Psoas muscle (tissue), 8 donors: ENCODE measurements around the gene TEAD1. TPM values are rescaled to one million over a fixed set of nuclear protein-coding genes. Genes with fewer than 3 reads are reported as not detected.

Source experiments
- ATAC-seq, 4 donors: fragments of 200-7000 bp; cut with Tn5 transposase; one replicate each; pipeline ENCODE4 v1.9.1; 2020; ENCODE audit warnings: moderate library complexity in 3 of 4, mild to moderate bottlenecking in 2 of 4
- DNase-seq, 2 donors: peaks; one replicate each; pipeline ENCODE4 v3.0.0-alpha.2; 2020
- H3K27ac ChIP-seq: fragments of 200-600 bp; one replicate; pipeline ENCODE4 v1.8.0; 2022
- H3K27me3 ChIP-seq, 3 donors: fragments of 200-600 bp in 1 of 3; one replicate each; pipeline versions ENCODE4 v1.6.1 to v1.8.0; 2013 to 2022; ENCODE audit warnings: low read length in 2 of 3, mild to moderate bottlenecking in 2 of 3, moderate library complexity in 1 of 3; ENCODE audit not compliant: insufficient read depth in 3 of 3
- H3K36me3 ChIP-seq, 2 donors: fragments of 200-600 bp in 1 of 2; one replicate each; pipeline versions ENCODE4 v1.6.1 to v1.8.0; 2013 to 2022; ENCODE audit warnings: low read depth in 1 of 2, mild to moderate bottlenecking in 1 of 2, moderate library complexity in 1 of 2; ENCODE audit not compliant: insufficient read depth in 1 of 2
- H3K4me1 ChIP-seq: fragments of 200-600 bp; one replicate; pipeline ENCODE4 v1.8.0; 2022
- H3K4me3 ChIP-seq: fragments of 200-600 bp; one replicate; pipeline ENCODE4 v1.8.0; 2022; ENCODE audit warnings: mild to moderate bottlenecking
- H3K9me3 ChIP-seq: fragments of 200-600 bp; one replicate; pipeline ENCODE4 v1.8.0; 2022
- CTCF ChIP-seq: fragments of 200-600 bp; IDR thresholded peaks from one replicate; pipeline ENCODE4 v1.8.0; 2022; ENCODE audit warnings: antibody characterized with exemption
- WGBS, 3 donors: extraction: QIAGEN DNeasy Blood & Tissue Kit; methylation state at CpG; one replicate each; pipeline versions ENCODE4 v1.1.6 to v1.1.7; 2013; 5-methylcytosine and 5-hydroxymethylcytosine counted together
- intact Hi-C, 2 donors: fragments of 100-400 bp; cut with DNase I; formaldehyde crosslinking; loops; one replicate each; pipeline versions ENCODE4 v1.11.0 to v1.14.2; 2022
- polyA plus RNA-seq, 3 donors: library from polyadenylated mRNA; stranded (reverse); fragments of 200-250 nt; gene quantifications; one replicate each; pipeline ENCODE4 v1.2.3, GENCODE V29; 2013
- total RNA-seq, 4 donors: library from RNA; stranded (reverse); fragmentation: NEBNext Ultra II Directional in 2 of 4; extraction: Animal tissue kit (Norgen Biotek cat#: 25700) in 2 of 4; gene quantifications; one replicate each; pipeline versions ENCODE4 v1.2.1 to v1.2.4, GENCODE V29; 2021 to 2023
- donor health status: healthy with polysubstance abuse.
- donor health status: DM: no; HTN: no; CAD: no; lungs with moderate emphysema.
- donor health status: Bipolar disorder and iron deficiency.
- donor health status: healthy.
- donor health status: DM: yes; HTN: yes; CAD: no.
- donor health status: DM: no; HTN: no; CAD: no.
- donor health status: DM: no; HTN: no; CAD: no.
- donor health status: DM: yes; HTN: yes; CAD: no.

Gene TEAD1
- total and polyA plus RNA-seq, 7 donors = 11.3 to 178 (median 112) TPM

GRCh38 chr11:12789596-12790215, 115.5 kb downstream of the TEAD1 start:
- H3K4me3 ChIP-seq = no peak overlapping the region
- H3K4me1 ChIP-seq = peaks cover 71% of the 10 kb centered on the region
- WGBS, 3 donors = 54 to 76% (median 55%) methylated on average over 9 of the region's 9 CpGs
- ATAC-seq = no peak
- peak overlapping the region; percentile 73 for H3K27ac ChIP-seq
- H3K9me3 ChIP-seq = no peaks in the 10 kb centered on the region
- no peak for DNase-seq
- no peak for TF ChIP-seq CTCF
- intact Hi-C loops = loop anchor here in 1 of 2 donors (5.0 kb wide), 1 partner anchor 42 kb away; no protein-coding TSS in a partner anchor
- no peaks in the 10 kb centered on the region for H3K36me3 ChIP-seq
- H3K27me3 ChIP-seq = no peaks in the 10 kb centered on the region

GRCh38 chr11:12790861-12791616, 116.8 kb downstream of the TEAD1 start:
- intact Hi-C loops = no loop called here
- no peak for DNase-seq
- WGBS, 3 donors = 73 to 75% (median 75%) methylated on average over 5 of the region's 5 CpGs
- peaks cover 0 to 8% of the 10 kb centered on the region in 2 donors for H3K36me3 ChIP-seq
- no peak overlapping the region for H3K27ac ChIP-seq
- no peak overlapping the region for H3K4me3 ChIP-seq
- peaks cover 60% of the 10 kb centered on the region for H3K4me1 ChIP-seq
- no peak for TF ChIP-seq CTCF
- no peak for ATAC-seq
- H3K9me3 ChIP-seq = no peaks in the 10 kb centered on the region
- H3K27me3 ChIP-seq = no peaks in the 10 kb centered on the region

GRCh38 chr11:12792018-12792417, 117.8 kb downstream of the TEAD1 start:
- Histone ChIP-seq H3K27ac (peak overlapping the region; percentile 47), H3K4me3 (no peak overlapping the region), H3K4me1 (peaks cover 50% of the 10 kb centered on the region), H3K9me3 (no peaks in the 10 kb centered on the region), H3K27me3 (no peaks in the 10 kb centered on the region), H3K36me3 (peaks cover 0 to 8% of the 10 kb centered on the region in 2 donors)
- no peak for TF ChIP-seq CTCF
- ATAC-seq (no peak), DNase-seq (no peak)
- intact Hi-C loops = no loop called here

- intact Hi-C loops = no loop called here
- no peaks in the 10 kb centered on the region for H3K9me3 ChIP-seq
- H3K4me1 ChIP-seq = peaks cover 44% of the 10 kb centered on the region
- no peak for TF ChIP-seq CTCF
- ATAC-seq (peak; percentile 41 to 74 (median 61)), DNase-seq (no peak)
- peaks cover 0 to 8% of the 10 kb centered on the region in 2 donors for H3K36me3 ChIP-seq
- H3K4me3 ChIP-seq = no peak overlapping the region
- H3K27ac ChIP-seq = peak overlapping the region; percentile 47
- H3K27me3 ChIP-seq = no peaks in the 10 kb centered on the region
- 71 to 73% (median 73%) methylated on average over 2 of the region's 2 CpGs for WGBS, 3 donors
Measured at GRCh38 chr11:12792590-12792989, 118.4 kb downstream of the TEAD1 start.
